IMR-90 (cell line): ENCODE results near the gene PEX10. TPM values are rescaled to one million over a fixed set of nuclear protein-coding genes. Genes with fewer than 3 reads are reported as not detected.

ENCODE experiments used
- ATAC-seq: fragments of 200-7000 bp; cut with Tn5 transposase; 2 replicates; pipeline ENCODE4 v1.9.1; 2020; ENCODE audit warnings: low read depth, mild to moderate bottlenecking, moderate library complexity
- BruUV-seq: library from RNA; stranded (reverse); fragments of 400-500 nt; replicated peaks from 2 replicates; lab custom pipeline; 2021; lab: Mats Ljungman, UMichigan
- CTCF ChIA-PET: fragments of 300-600 bp; formaldehyde crosslinking; extraction: SDS; loops from one replicate; lab custom pipeline; 2021; ENCODE audit warnings: antibody characterized with exemption; lab: Yijun Ruan, JAX
- POLR2A ChIA-PET: fragments of 300-600 bp; sonication (Branson Sonifier 250); formaldehyde crosslinking; loops from one replicate; lab custom pipeline; 2022; ENCODE audit warnings: antibody characterized with exemption; ENCODE audit not compliant: unreplicated experiment; lab: Charles Lee
- DNase-seq: peaks from one replicate; pipeline ENCODE4 v3.0.0; 2013
- H2AFZ ChIP-seq: replicated peaks from 2 replicates; pipeline ENCODE3; 2013; ENCODE audit warnings: low read length, mild to moderate bottlenecking; ENCODE audit not compliant: poor library complexity
- H2AK5ac ChIP-seq: 2 replicates; pipeline ENCODE4 v1.6.1; 2013; ENCODE audit warnings: low read depth, low read length, inconsistent platforms
- H2AK9ac ChIP-seq: replicated peaks from 2 replicates; pipeline ENCODE3; 2013; ENCODE audit warnings: mild to moderate bottlenecking, low read depth, low read length, moderate library complexity; ENCODE audit not compliant: poor library complexity
- H2BK120ac ChIP-seq: 2 replicates; pipeline ENCODE4 v1.6.1; 2013; ENCODE audit warnings: low read depth, low read length, inconsistent platforms
- H2BK15ac ChIP-seq: 3 replicates; pipeline ENCODE4 v1.6.1; 2013; ENCODE audit warnings: low read depth, low read length, inconsistent platforms
- H2BK20ac ChIP-seq: 2 replicates; pipeline ENCODE4 v1.6.1; 2013; ENCODE audit warnings: low read depth, mild to moderate bottlenecking, inconsistent platforms, low read length, moderate library complexity
- H2BK5ac ChIP-seq: 2 replicates; pipeline ENCODE4 v1.6.1; 2013; ENCODE audit warnings: mild to moderate bottlenecking, low read depth, low read length, inconsistent platforms; ENCODE audit not compliant: poor library complexity, severe bottlenecking
- H3K14ac ChIP-seq: replicated peaks from 2 replicates; pipeline ENCODE4 v1.6.1; 2013; ENCODE audit warnings: low read depth, low read length, inconsistent platforms
- H3K18ac ChIP-seq: 2 replicates; pipeline ENCODE4 v1.6.1; 2013; ENCODE audit warnings: low read depth, low read length, control low read depth
- H3K23ac ChIP-seq: 2 replicates; pipeline ENCODE4 v1.6.1; 2013; ENCODE audit warnings: low read depth, low read length, inconsistent platforms
- H3K27ac ChIP-seq: 2 replicates; pipeline ENCODE4 v1.5.1; 2013; ENCODE audit warnings: mild to moderate bottlenecking, control low read depth, low read length; ENCODE audit not compliant: insufficient read depth
- H3K27me3 ChIP-seq: 2 replicates; pipeline ENCODE4 v1.6.1; 2013; ENCODE audit warnings: low read length; ENCODE audit not compliant: control insufficient read depth, insufficient read depth
- H3K36me3 ChIP-seq: 2 replicates; pipeline ENCODE4 v1.6.1; 2013; ENCODE audit warnings: low read length, mixed read lengths; ENCODE audit not compliant: control insufficient read depth, insufficient read depth
- H3K4ac ChIP-seq: 2 replicates; pipeline ENCODE4 v1.6.1; 2013; ENCODE audit warnings: low read depth, low read length, inconsistent platforms
- H3K4me1 ChIP-seq: 2 replicates; pipeline ENCODE4 v1.6.1; 2013; ENCODE audit warnings: low read length, mixed read lengths; ENCODE audit not compliant: control insufficient read depth, insufficient read depth
- H3K4me2 ChIP-seq: 2 replicates; pipeline ENCODE4 v1.6.1; 2013; ENCODE audit warnings: low read depth, mild to moderate bottlenecking, control low read depth, low read length, moderate library complexity
- H3K4me3 ChIP-seq: 2 replicates; pipeline ENCODE4 v1.5.1; 2013; ENCODE audit warnings: low read depth, mild to moderate bottlenecking, control low read depth, low read length, moderate library complexity; ENCODE audit not compliant: insufficient read depth
- H3K56ac ChIP-seq: 2 replicates; pipeline ENCODE4 v1.6.1; 2013; ENCODE audit warnings: low read length, inconsistent platforms; ENCODE audit not compliant: insufficient read depth; ENCODE audit errors: extremely low read depth
- H3K79me1 ChIP-seq, 2 experiments: 2 replicates each; pipeline ENCODE4 v1.6.1; 2013; ENCODE audit warnings: low read length in 2 of 2, inconsistent platforms in 1 of 2, low read depth in 1 of 2
- H3K9ac ChIP-seq: 2 replicates; pipeline ENCODE4 v1.6.1; 2013; ENCODE audit warnings: low read depth, low read length, control low read depth
- H3K9me1 ChIP-seq: 2 replicates; pipeline ENCODE4 v1.6.1; 2013; ENCODE audit warnings: low read length, inconsistent platforms; ENCODE audit not compliant: insufficient read depth
- H3K9me3 ChIP-seq: 2 replicates; pipeline ENCODE4 v1.6.1; 2013; ENCODE audit warnings: low read length; ENCODE audit not compliant: control insufficient read depth, insufficient read depth
- H4K20me1 ChIP-seq: 2 replicates; pipeline ENCODE4 v1.6.1; 2013; ENCODE audit warnings: low read length, inconsistent platforms; ENCODE audit not compliant: insufficient read depth
- H4K5ac ChIP-seq: 2 replicates; pipeline ENCODE4 v1.6.1; 2013; ENCODE audit warnings: mild to moderate bottlenecking, low read depth, low read length, control low read depth
- H4K8ac ChIP-seq, 2 experiments: 2 replicates each; pipeline ENCODE4 v1.6.1; 2013; ENCODE audit warnings: low read depth in 2 of 2, low read length in 2 of 2, control low read depth in 1 of 2, inconsistent platforms in 1 of 2
- H4K91ac ChIP-seq: 2 replicates; pipeline ENCODE4 v1.6.1; 2013; ENCODE audit warnings: low read depth, low read length, inconsistent platforms; ENCODE audit not compliant: insufficient read depth
- BHLHE40 ChIP-seq: fragments of 150-350 bp; IDR thresholded peaks from 2 replicates; pipeline ENCODE4 v1.6.1; 2016; ENCODE audit warnings: mild to moderate bottlenecking, low read depth, low read length
- CEBPB ChIP-seq: IDR thresholded peaks from 2 replicates; pipeline ENCODE4 v1.6.1; 2012; ENCODE audit warnings: low read depth, low read length, improper control_type of control experiment
- CHD1 ChIP-seq: IDR thresholded peaks from 2 replicates; pipeline ENCODE4 v1.6.1; 2012; ENCODE audit warnings: low read depth, low read length, improper control_type of control experiment
- FOS ChIP-seq: fragments of 150-350 bp; IDR thresholded peaks from 2 replicates; pipeline ENCODE4 v1.6.1; 2016; ENCODE audit warnings: low read depth, low read length
- MAFK ChIP-seq: IDR thresholded peaks from 2 replicates; pipeline ENCODE4 v1.6.1; 2012; ENCODE audit warnings: low read depth, low read length, improper control_type of control experiment
- MAZ ChIP-seq: IDR thresholded peaks from 2 replicates; pipeline ENCODE4 v1.6.1; 2012; ENCODE audit warnings: low read depth, mild to moderate bottlenecking, low read length, improper control_type of control experiment, moderate library complexity, borderline replicate concordance
- MXI1 ChIP-seq: IDR thresholded peaks from 2 replicates; pipeline ENCODE4 v1.6.1; 2012; ENCODE audit warnings: low read depth, mild to moderate bottlenecking, low read length, moderate library complexity, borderline replicate concordance
- NFE2L2 ChIP-seq: fragments of 150-350 bp; IDR thresholded peaks from 2 replicates; pipeline ENCODE4 v1.6.1; 2016; ENCODE audit warnings: low read depth, mild to moderate bottlenecking, low read length
- POLR2A ChIP-seq: IDR thresholded peaks from 2 replicates; pipeline ENCODE4 v1.6.1; 2012; ENCODE audit warnings: mild to moderate bottlenecking, low read depth, low read length
- RAD21 ChIP-seq: IDR thresholded peaks from 2 replicates; pipeline ENCODE4 v1.6.1; 2012; ENCODE audit warnings: low read length, improper control_type of control experiment
- RCOR1 ChIP-seq: IDR thresholded peaks from 2 replicates; pipeline ENCODE4 v1.6.1; 2012; ENCODE audit warnings: mild to moderate bottlenecking, low read length, improper control_type of control experiment; ENCODE audit not compliant: insufficient replicate concordance
- RFX5 ChIP-seq: IDR thresholded peaks from 2 replicates; pipeline ENCODE4 v1.8.0; 2012; ENCODE audit warnings: low read depth, mild to moderate bottlenecking, low read length, moderate library complexity
- SMC3 ChIP-seq: fragments of 150-350 bp; IDR thresholded peaks from 2 replicates; pipeline ENCODE4 v1.6.1; 2016; ENCODE audit warnings: low read depth, mild to moderate bottlenecking, antibody characterized with exemption, low read length, moderate library complexity
- WGBS, 2 experiments: methylation state at CpG; one replicate each; pipeline versions ENCODE4 v1.1.5 to v1.1.7; 2013; ENCODE audit warnings: missing lambda C conversion rate in 2 of 2; ENCODE audit not compliant: insufficient read length in 1 of 2; ENCODE audit errors: extremely low coverage in 2 of 2; 5-methylcytosine and 5-hydroxymethylcytosine counted together
- dilution Hi-C: fragments of 300-500 bp; cut with HindIII; formaldehyde crosslinking; loops from one replicate; pipeline ENCODE4 v1.14.3; 2018; ENCODE audit warnings: low sequenced_read_pairs; ENCODE audit not compliant: unreplicated experiment
- in situ Hi-C: fragments of 300-500 bp; cut with MboI; formaldehyde crosslinking; loops from 3 replicates; pipeline ENCODE4 v1.14.3; 2019; ENCODE audit warnings: low sequenced_read_pairs, inconsistent platforms, mixed read lengths
- intact Hi-C: fragments of 100-400 bp; cut with micrococcal nuclease; formaldehyde crosslinking; loops from 2 replicates; pipeline ENCODE4 v1.10.0; 2022
- polyA plus RNA-seq, 3 experiments: library from polyadenylated mRNA; depleted of rRNA; stranded (reverse); fragments of >200 nt; gene quantifications; 2 replicates each; pipeline ENCODE4 v1.2.3, GENCODE V29; 2012; ENCODE audit warnings: low replicate concordance in 1 of 3
- total RNA-seq: library from RNA; depleted of rRNA; stranded (reverse); fragments of >200 nt; gene quantifications from 2 replicates; pipeline ENCODE4 v1.2.3, GENCODE V29; 2012
- TF ChIP-seq, protein P1 (sequence below): fragments of 150-350 bp; IDR thresholded peaks from 2 replicates; pipeline ENCODE4 v1.6.1; 2016; ENCODE audit warnings: low read depth, mild to moderate bottlenecking, low read length, moderate library complexity, borderline replicate concordance
- TF ChIP-seq, protein P2 (sequence below): conservative IDR thresholded peaks from 2 replicates; pipeline ENCODE4 v1.5.1; 2012; ENCODE audit warnings: mild to moderate bottlenecking, low read depth, low read length, improper control_type of control experiment
- TF ChIP-seq, protein P3 (sequence below): fragments of 150-350 bp; IDR thresholded peaks from 2 replicates; pipeline ENCODE4 v1.6.1; 2017; ENCODE audit warnings: mild to moderate bottlenecking, antibody characterized with exemption, low read length, low read depth

PEX10 gene
- total and polyA plus RNA-seq, 2 of the 4 experiments (the other 2 are of a cell fraction), result 16.9 to 19.7 TPM

DNA sequence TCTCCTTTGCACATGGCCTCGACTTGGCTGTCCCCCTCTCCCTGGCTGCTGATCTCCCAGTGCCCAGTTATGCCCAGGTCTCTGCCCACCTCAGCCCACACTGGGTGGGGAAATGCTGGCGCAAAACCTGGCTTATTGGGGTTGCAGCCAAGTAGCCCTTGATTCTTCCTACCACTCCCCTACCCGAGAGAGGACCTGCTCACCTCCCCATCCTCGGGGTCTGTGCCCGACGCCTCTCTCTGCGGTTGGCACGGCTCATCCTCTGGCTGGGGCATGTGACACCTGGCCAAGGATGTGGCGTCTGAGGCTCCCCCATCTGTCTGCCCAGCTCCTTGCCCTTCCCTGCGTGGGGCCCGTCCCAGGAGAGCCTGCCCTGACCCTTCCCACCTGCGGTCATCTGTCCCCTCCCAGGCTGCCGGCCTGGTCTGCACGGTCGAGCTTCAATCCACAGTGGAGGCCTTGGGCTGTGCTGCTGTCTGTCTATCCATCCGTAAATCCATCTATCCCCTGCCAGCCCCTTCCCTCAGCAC is 6.5 kb upstream of the PEX10 start:
- no peak overlapping the region for H3K4me3 ChIP-seq
- H4K5ac ChIP-seq, result no peak overlapping the region
- H2AK9ac ChIP-seq, result no peak overlapping the region
- no peak overlapping the region for H2BK120ac ChIP-seq
- POLR2A ChIA-PET, result no interaction called here
- no peak overlapping the region for H3K9ac ChIP-seq
- no peak overlapping the region for H4K91ac ChIP-seq
- H3K4ac ChIP-seq, result no peak overlapping the region
- H3K14ac ChIP-seq, result no peak overlapping the region
- H4K8ac ChIP-seq, result no peak overlapping the region
- H3K36me3 ChIP-seq, result no peaks in the 10 kb centered on the region
- H3K79me1 ChIP-seq, result peaks cover 0 to 5% of the 10 kb centered on the region in 2 experiments; a peak in 1 of 4 replicates
- peaks cover 6% of the 10 kb centered on the region for H3K9me3 ChIP-seq
- in situ Hi-C loops, result loop anchor here (25.0 kb wide), 1 partner anchor 893 kb away; no protein-coding TSS in a partner anchor
- dilution Hi-C loops, result no loop called here
- no peak overlapping the region for H2BK20ac ChIP-seq
- no peak overlapping the region for H2AK5ac ChIP-seq
- H2BK15ac ChIP-seq, result no peak overlapping the region
- whole genome bisulfite sequencing, 2 experiments, result 72% methylated on average over 11 of the region's 16 CpGs; no CpG with 5 or more reads in 1 of the 2 experiments
- TF ChIP-seq CHD1, result no peak
- no peak for TF ChIP-seq CEBPB
- TF ChIP-seq MXI1, result no peak
- no peak for TF ChIP-seq SMC3
- TF ChIP-seq, protein P1, sequence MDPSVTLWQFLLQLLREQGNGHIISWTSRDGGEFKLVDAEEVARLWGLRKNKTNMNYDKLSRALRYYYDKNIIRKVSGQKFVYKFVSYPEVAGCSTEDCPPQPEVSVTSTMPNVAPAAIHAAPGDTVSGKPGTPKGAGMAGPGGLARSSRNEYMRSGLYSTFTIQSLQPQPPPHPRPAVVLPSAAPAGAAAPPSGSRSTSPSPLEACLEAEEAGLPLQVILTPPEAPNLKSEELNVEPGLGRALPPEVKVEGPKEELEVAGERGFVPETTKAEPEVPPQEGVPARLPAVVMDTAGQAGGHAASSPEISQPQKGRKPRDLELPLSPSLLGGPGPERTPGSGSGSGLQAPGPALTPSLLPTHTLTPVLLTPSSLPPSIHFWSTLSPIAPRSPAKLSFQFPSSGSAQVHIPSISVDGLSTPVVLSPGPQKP, result no peak
- no peak for TF ChIP-seq RFX5
- no peak for TF ChIP-seq RCOR1
- no peak for TF ChIP-seq MAFK
- no peak for TF ChIP-seq BHLHE40
- no peak for TF ChIP-seq NFE2L2
- TF ChIP-seq RAD21, result no peak
- no peak for TF ChIP-seq MAZ
- TF ChIP-seq POLR2A, result no peak
- TF ChIP-seq, protein P2, sequence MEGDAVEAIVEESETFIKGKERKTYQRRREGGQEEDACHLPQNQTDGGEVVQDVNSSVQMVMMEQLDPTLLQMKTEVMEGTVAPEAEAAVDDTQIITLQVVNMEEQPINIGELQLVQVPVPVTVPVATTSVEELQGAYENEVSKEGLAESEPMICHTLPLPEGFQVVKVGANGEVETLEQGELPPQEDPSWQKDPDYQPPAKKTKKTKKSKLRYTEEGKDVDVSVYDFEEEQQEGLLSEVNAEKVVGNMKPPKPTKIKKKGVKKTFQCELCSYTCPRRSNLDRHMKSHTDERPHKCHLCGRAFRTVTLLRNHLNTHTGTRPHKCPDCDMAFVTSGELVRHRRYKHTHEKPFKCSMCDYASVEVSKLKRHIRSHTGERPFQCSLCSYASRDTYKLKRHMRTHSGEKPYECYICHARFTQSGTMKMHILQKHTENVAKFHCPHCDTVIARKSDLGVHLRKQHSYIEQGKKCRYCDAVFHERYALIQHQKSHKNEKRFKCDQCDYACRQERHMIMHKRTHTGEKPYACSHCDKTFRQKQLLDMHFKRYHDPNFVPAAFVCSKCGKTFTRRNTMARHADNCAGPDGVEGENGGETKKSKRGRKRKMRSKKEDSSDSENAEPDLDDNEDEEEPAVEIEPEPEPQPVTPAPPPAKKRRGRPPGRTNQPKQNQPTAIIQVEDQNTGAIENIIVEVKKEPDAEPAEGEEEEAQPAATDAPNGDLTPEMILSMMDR, result no peak
- TF ChIP-seq, protein P3, sequence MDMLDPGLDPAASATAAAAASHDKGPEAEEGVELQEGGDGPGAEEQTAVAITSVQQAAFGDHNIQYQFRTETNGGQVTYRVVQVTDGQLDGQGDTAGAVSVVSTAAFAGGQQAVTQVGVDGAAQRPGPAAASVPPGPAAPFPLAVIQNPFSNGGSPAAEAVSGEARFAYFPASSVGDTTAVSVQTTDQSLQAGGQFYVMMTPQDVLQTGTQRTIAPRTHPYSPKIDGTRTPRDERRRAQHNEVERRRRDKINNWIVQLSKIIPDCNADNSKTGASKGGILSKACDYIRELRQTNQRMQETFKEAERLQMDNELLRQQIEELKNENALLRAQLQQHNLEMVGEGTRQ, result no peak
- no peak for TF ChIP-seq FOS
- ATAC-seq (no peak), DNase-seq (no peak)
- peak overlapping the region; percentile 62 for H2AFZ ChIP-seq
- H3K4me2 ChIP-seq, result no peak overlapping the region
- CTCF ChIA-PET, result no interaction called here
- H3K56ac ChIP-seq, result no peak overlapping the region
- intact Hi-C loops, result loop anchor here (10.0 kb wide), 1 partner anchor 896 kb away; no protein-coding TSS in a partner anchor
- H3K9me1 ChIP-seq, result no peaks in the 10 kb centered on the region
- no peak overlapping the region for H3K27ac ChIP-seq
- no peak overlapping the region for H3K23ac ChIP-seq
- H2BK5ac ChIP-seq, result no peak overlapping the region
- H3K4me1 ChIP-seq, result peaks cover 3% of the 10 kb centered on the region
- no peaks in the 10 kb centered on the region for H4K20me1 ChIP-seq
- peaks cover 5% of the 10 kb centered on the region; the same call in 1 of the 2 replicates for H3K27me3 ChIP-seq
- BruUV-seq, result no TSS peak
- no peak overlapping the region for H3K18ac ChIP-seq
